PC-9 (cell line): ENCODE data around the gene BEX3. TPM values are rescaled to one million over a fixed set of nuclear protein-coding genes. Genes with fewer than 3 reads are reported as not detected.
A peak's percentile ranks its signal among the peaks of the same experiment; 100 is the strongest.

Experiments
- BruUV-seq: library from RNA; stranded (reverse); fragments of 400-500 nt; replicated peaks from 2 replicates; lab custom pipeline; 2021; lab: Mats Ljungman, UMichigan
- CTCF ChIA-PET: fragments of 300-600 bp; sonication (Branson Sonifier 250); formaldehyde crosslinking; loops from one replicate; lab custom pipeline; 2022; ENCODE audit warnings: antibody characterized with exemption; lab: Charles Lee
- POLR2A ChIA-PET: fragments of 300-600 bp; sonication (Branson Sonifier 250); formaldehyde crosslinking; loops from one replicate; lab custom pipeline; 2022; ENCODE audit warnings: antibody characterized with exemption; ENCODE audit not compliant: unreplicated experiment; lab: Charles Lee
- DNase-seq, 2 experiments: peaks; one replicate each; pipeline versions ENCODE4 v3.0.0 to v3.0.0-alpha.2; 2015 to 2022; ENCODE audit warnings: mixed read lengths in 1 of 2
- H2AFZ ChIP-seq: fragments of 200-600 bp; sonication (generic); 2 replicates; pipeline ENCODE4 v1.8.1; 2017; ENCODE audit warnings: antibody characterized with exemption
- H3F3A ChIP-seq: fragments of 200-600 bp; sonication (generic); 2 replicates; pipeline ENCODE4 v1.8.1; 2017; ENCODE audit warnings: antibody characterized with exemption, mild to moderate bottlenecking, low read depth; ENCODE audit not compliant: insufficient read depth
- H3K27ac ChIP-seq: fragments of 200-600 bp; sonication (generic); 2 replicates; pipeline ENCODE4 v1.6.1; 2016; ENCODE audit warnings: mixed run types
- H3K27me3 ChIP-seq: fragments of 200-600 bp; sonication (generic); 2 replicates; pipeline ENCODE4 v1.6.1; 2016; ENCODE audit warnings: low read depth, mixed run types; ENCODE audit not compliant: insufficient read depth
- H3K36me3 ChIP-seq: fragments of 200-600 bp; sonication (generic); 2 replicates; pipeline ENCODE4 v1.6.1; 2016; ENCODE audit warnings: low read depth, mixed run types
- H3K4me1 ChIP-seq: fragments of 200-600 bp; sonication (generic); replicated peaks from 2 replicates; pipeline ENCODE4 v1.6.1; 2016; ENCODE audit warnings: mixed run types; ENCODE audit not compliant: insufficient read depth
- H3K4me2 ChIP-seq: fragments of 200-600 bp; sonication (generic); 2 replicates; pipeline ENCODE4 v1.6.1; 2017; ENCODE audit warnings: mixed run types
- H3K4me3 ChIP-seq: fragments of 200-600 bp; sonication (generic); 2 replicates; pipeline ENCODE4 v1.6.1; 2016; ENCODE audit warnings: mixed run types
- H3K79me2 ChIP-seq: fragments of 200-600 bp; sonication (generic); 2 replicates; pipeline ENCODE4 v1.6.1; 2017; ENCODE audit warnings: low read depth, mixed run types
- H3K9me2 ChIP-seq: fragments of 200-600 bp; sonication (generic); 2 replicates; pipeline ENCODE4 v1.8.1; 2017; ENCODE audit warnings: mild to moderate bottlenecking; ENCODE audit not compliant: insufficient read depth
- H3K9me3 ChIP-seq: fragments of 200-600 bp; sonication (generic); 2 replicates; pipeline ENCODE4 v1.8.1; 2016; ENCODE audit warnings: low read depth; ENCODE audit not compliant: insufficient read depth
- H4K20me1 ChIP-seq: fragments of 200-600 bp; sonication (generic); 2 replicates; pipeline ENCODE4 v1.8.1; 2017; ENCODE audit not compliant: insufficient read depth
- CTCF ChIP-seq: fragments of 200-600 bp; sonication (generic); conservative IDR thresholded peaks from 2 replicates; pipeline ENCODE4 v1.6.1; 2017; ENCODE audit warnings: mixed run types, antibody characterized with exemption, mild to moderate bottlenecking, moderate library complexity
- EZH2 ChIP-seq: fragments of 200-600 bp; sonication (generic); IDR thresholded peaks from 2 replicates; pipeline ENCODE4 v1.8.0; 2017; ENCODE audit warnings: antibody characterized with exemption, low read depth
- intact Hi-C: fragments of 100-400 bp; cut with micrococcal nuclease; formaldehyde crosslinking; loops from one replicate; pipeline ENCODE4 v1.10.0; 2022; ENCODE audit not compliant: unreplicated experiment
- total RNA-seq: library from RNA; stranded (reverse); gene quantifications from 2 replicates; pipeline ENCODE4 v1.2.3, GENCODE V29; 2021

Gene BEX3
- total RNA-seq, 1 experiment from 2014 or later, result 120 TPM

- Histone ChIP-seq H3K9me2 (no peaks in the 10 kb centered on the region), H3K4me2 (no peak overlapping the region), H3K36me3 (no peaks in the 10 kb centered on the region), H3F3A (no peaks in the 10 kb centered on the region), H3K4me1 (peaks cover 5% of the 10 kb centered on the region; the same call in 1 of the 2 replicates), H2AFZ (no peak overlapping the region), H3K9me3 (no peaks in the 10 kb centered on the region), H3K4me3 (no peak overlapping the region), H3K27me3 (no peaks in the 10 kb centered on the region), H3K27ac (no peak overlapping the region), H4K20me1 (no peaks in the 10 kb centered on the region), H3K79me2 (0 out of 2 replicates have a peak, but pooled peaks cover 6% of the 10 kb centered on the region)
- ChIA-PET CTCF (no interaction called here), POLR2A (no interaction called here)
- TF ChIP-seq CTCF (no peak), EZH2 (no peak)
- intact Hi-C loops, result no loop called here
- BruUV-seq, result no TSS peak
- DNase-seq, result peak in 1 of 2 experiments; percentile 41
Measured at GRCh38 chrX:103373581-103373980, 2.8 kb upstream of the BEX3 start.

GRCh38 chrX:103376979-103377324 is 614 bp downstream of the BEX3 start:
- peaks cover 5% of the 10 kb centered on the region; the same call in 1 of the 2 replicates for H3K4me1 ChIP-seq
- no peaks in the 10 kb centered on the region for H3K27me3 ChIP-seq
- no TSS peak for BruUV-seq
- H2AFZ ChIP-seq, result peak overlapping the region; percentile 82
- no peak for TF ChIP-seq EZH2
- TF ChIP-seq CTCF, result no peak
- CTCF ChIA-PET, result no interaction called here
- H3K9me2 ChIP-seq, result no peaks in the 10 kb centered on the region
- H3K36me3 ChIP-seq, result no peaks in the 10 kb centered on the region
- no peaks in the 10 kb centered on the region for H4K20me1 ChIP-seq
- no peaks in the 10 kb centered on the region for H3F3A ChIP-seq
- 0 out of 2 replicates have a peak, but pooled peaks cover 6% of the 10 kb centered on the region for H3K79me2 ChIP-seq
- intact Hi-C loops, result no loop called here
- H3K27ac ChIP-seq, result no peak overlapping the region
- H3K4me2 ChIP-seq, result peak overlapping the region; percentile 80
- no peak for DNase-seq
- peak overlapping the region; percentile 62 for H3K4me3 ChIP-seq
- POLR2A ChIA-PET, result interaction anchor here (0.5 to 0.6 kb wide), 2 partner anchors 27 to 780 kb away, joined by 3 read pairs; partner anchors contain the start of gene SLC25A53
- H3K9me3 ChIP-seq, result no peaks in the 10 kb centered on the region

- no peak overlapping the region for H3K4me2 ChIP-seq
- ChIA-PET CTCF (no interaction called here), POLR2A (no interaction called here)
- no peaks in the 10 kb centered on the region for H4K20me1 ChIP-seq
- no peak overlapping the region for H3K27ac ChIP-seq
- no peaks in the 10 kb centered on the region for H3K9me2 ChIP-seq
- DNase-seq, result no peak
- H3F3A ChIP-seq, result no peaks in the 10 kb centered on the region
- H3K9me3 ChIP-seq, result no peaks in the 10 kb centered on the region
- no peaks in the 10 kb centered on the region for H3K36me3 ChIP-seq
- no peak for TF ChIP-seq CTCF
- no peak for TF ChIP-seq EZH2
- no peaks in the 10 kb centered on the region for H3K27me3 ChIP-seq
- no peaks in the 10 kb centered on the region for H3K4me1 ChIP-seq
- H3K4me3 ChIP-seq, result no peak overlapping the region
- 0 out of 2 replicates have a peak, but pooled peaks cover 6% of the 10 kb centered on the region for H3K79me2 ChIP-seq
- intact Hi-C loops, result no loop called here
- H2AFZ ChIP-seq, result no peak overlapping the region
- no TSS peak for BruUV-seq
Measured at GRCh38 chrX:103378990-103379389, 2.7 kb downstream of the BEX3 start.
